Activated CD8-positive, alpha-beta memory T cell treated with anti-CD3 and anti-CD28 coated beads for 1 hour (primary cell): ENCODE data around the gene BCAS3.
"Not testable (repeated sequence)": the region's sequence is repeated elsewhere in the genome, so short reads cannot be mapped to it uniquely, and the experiment has no call there.

ENCODE experiments used
- DNase-seq, 2 donors: peaks; one replicate each; pipeline ENCODE4 v3.0.0-alpha.2; 2020; ENCODE audit warnings: low read depth in 1 of 2; ENCODE audit errors: extremely low read depth in 1 of 2

Gene BCAS3

DNA sequence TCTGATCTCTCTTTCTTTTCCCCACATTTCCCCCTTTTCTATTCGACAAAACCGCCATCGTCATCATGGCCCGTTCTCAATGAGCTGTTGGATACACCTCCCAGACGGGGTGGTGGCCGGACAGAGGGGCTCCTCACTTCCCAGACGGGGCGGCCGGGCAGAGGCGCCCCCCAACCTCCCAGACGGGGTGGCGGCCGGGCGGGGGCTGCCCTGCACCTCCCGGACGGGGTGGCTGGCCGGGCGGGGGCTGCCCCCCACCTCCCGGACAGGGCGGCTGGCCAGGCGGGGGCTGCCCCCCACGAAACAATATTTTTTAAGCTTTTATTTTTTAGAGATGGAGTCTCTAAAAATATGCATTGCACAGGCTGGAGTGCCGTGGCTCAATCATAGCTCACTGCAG lies 299.2 kb downstream of the BCAS3 start:
- not testable (repeated sequence) for DNase-seq

DNA sequence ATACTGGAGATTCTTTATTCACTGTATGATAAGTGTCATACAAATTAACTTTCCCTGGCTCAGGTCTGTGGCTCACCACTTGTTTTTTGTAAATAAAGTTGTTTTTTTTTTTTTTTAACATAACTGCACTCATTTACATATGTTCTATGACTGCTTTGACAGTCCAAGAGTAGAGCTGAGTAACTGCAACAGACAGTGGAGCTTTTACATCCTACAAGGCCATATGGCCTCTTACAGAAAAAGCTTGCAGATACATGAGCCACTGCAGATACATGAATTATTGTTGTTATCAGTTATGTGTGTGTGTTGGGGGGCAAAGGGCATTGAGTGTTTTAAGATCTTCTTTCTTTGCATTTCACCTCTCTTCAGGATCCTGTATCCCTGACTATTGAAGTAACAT lies 311.7 kb downstream of the BCAS3 start:
- DNase-seq: no peak

DNA sequence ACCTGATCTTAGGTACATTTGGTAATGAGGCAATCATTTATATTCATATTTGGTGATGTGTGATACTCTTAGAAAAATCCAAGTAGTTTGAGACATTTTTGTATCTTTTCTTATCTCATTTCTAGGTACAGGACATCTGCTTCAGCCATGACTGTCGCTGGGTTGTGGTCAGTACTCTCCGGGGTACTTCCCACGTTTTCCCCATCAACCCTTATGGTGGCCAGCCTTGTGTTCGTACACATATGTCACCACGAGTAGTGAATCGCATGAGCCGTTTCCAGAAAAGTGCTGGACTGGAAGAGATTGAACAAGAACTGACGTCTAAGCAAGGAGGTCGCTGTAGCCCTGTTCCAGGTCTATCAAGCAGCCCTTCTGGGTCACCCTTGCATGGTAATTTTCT lies 312.2 kb downstream of the BCAS3 start:
- no peak for DNase-seq

DNA sequence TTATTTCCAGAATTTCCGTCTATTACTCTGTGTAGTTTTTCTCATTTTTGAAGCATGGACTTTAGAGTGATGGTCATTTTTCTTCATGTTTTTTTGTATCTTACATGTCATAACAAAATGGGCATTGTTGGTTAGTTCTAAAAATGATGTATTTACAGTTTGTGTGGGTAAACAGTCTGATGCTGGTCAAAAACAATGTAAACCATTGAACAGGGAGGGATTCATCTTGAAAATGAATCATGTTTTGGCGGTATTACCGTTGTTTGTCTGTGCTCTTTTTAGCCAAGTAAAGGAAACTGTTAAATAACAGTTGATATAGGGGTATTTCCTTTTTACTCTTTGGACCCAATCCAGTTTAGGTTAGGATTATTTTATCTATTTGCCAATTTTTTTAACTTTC lies 315.8 kb downstream of the BCAS3 start:
- DNase-seq: no peak

DNA sequence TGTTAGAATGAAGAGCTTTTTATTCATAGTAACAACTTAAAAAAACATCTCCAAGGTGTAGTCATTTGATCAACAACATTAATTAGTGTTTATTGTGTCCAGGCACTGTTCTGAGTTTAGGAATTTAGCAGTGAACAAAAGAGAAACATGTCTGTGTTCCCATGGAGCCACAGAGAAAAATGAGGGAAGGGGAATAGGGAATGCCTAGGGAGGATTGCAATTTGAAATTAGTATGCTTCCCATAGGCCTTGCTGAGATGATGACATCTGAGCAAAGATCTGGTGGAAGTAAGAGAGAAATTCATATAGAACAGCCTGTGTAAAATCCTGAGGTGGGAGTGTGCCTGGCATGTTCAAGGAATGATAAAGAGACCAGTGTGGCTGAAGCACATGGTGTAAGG lies 318.0 kb downstream of the BCAS3 start:
- no peak for DNase-seq

DNA sequence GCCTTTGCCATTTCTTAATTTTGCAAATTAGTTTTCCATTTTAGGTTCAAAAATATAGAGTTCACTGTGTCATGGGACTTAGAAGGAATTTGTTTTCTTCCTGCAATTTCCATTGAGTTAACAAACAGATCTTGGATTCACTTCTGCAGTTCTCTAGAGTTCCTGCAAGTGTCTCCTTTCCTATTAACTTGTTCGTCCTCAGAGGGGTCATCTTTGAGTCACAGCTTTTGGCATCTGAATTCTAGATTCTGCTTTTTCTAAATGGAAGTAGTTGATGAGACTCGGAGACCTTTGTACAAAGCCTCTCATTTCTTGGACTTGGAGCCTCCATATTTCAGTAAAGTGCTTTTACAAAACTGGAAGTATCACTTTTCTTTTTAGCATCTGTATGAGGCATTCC lies 323.3 kb downstream of the BCAS3 start:
- no peak for DNase-seq

DNA sequence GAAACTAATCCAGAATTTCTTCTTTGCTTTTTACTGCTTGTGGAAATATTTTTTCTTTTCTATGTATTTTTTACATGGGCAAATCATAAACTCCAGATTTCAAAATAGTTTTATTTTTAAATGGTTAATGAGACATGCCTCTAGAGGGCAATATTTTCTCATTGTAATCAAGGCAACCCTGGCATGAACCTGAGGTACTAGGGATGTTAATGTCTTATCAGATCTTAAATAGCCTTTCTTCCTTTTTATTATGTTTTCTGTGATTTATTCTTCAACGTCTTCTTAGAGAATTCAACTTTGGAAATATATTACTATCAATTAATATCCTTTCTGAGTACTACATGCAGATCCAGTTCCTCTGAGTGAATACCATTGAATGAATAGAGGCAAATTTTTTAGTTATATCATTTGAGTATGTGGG lies 324.7 kb downstream of the BCAS3 start:
- DNase-seq: no peak

DNA sequence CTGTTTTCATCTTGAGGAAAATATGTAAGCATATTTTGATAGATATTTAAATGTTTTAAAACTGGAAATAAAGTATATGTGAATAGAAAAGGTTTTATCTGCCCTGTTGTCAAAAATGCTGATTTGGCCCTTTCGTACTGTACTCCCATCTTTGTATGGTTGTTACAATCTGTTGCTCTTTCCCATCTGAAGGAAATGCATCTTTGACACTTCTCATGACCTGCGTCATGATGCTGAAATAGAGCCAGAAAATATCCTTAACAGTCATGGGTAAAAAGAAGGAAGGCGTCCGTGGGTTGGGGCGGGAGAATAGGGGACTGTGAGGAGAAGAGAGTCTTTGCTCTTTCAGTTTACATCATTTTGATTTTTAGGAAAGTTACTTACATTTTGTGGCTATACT lies 327.7 kb downstream of the BCAS3 start:
- no peak for DNase-seq

DNA sequence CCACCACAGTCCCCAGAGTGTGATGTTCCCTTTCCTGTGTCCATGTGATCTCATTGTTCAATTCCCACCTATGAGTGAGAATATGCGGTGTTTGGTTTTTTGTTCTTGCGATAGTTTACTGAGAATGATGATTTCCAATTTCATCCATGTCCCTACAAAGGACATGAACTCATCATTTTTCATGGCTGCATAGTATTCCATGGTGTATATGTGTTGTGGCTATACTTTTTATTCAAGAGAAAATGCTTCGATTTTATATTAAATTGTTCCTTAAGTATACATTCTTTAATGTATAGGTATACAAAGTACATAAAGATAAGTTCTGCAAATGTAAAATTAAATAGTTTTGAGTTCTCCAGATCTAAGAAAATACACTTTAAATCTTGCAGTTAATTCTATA lies 328.3 kb downstream of the BCAS3 start:
- DNase-seq: not testable (repeated sequence)

DNA sequence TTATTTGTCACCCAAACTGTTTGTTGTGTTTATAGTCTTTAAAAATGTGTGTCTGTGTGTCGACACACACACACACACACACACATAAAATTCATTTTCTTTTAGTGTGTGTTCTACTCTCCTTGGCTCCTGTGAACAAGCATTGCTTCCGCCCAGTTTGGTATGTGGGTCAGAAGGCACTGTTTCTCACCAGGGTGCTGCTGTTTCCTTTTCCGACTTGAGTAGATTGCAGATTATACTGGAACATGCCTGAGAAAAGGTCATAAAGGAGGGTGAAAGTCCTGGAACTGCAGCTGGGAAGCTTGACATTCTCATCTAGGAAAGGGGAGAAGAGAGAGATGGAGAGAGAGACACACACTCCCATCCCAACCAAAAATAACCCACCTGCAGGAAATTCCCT lies 330.3 kb downstream of the BCAS3 start:
- no peak for DNase-seq

DNA sequence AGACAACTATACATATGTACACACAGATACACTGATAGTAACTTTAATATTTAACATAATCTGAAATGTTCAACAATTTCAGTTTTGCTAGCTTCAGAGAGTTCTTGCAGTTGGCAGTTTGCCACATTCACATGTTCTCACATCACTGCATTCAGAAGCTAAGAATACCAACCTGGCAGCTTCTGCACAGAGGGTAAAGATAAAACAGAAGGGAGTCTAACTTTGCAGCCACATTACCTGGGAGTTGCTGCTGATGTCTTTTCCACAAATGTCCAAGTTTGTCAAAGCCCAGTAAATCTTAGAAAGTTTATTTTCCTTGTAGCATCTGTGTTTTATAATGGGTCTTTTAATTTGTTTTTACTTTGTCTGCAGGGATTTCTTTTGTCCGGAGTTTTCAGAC lies 332.0 kb downstream of the BCAS3 start:
- no peak for DNase-seq

DNA sequence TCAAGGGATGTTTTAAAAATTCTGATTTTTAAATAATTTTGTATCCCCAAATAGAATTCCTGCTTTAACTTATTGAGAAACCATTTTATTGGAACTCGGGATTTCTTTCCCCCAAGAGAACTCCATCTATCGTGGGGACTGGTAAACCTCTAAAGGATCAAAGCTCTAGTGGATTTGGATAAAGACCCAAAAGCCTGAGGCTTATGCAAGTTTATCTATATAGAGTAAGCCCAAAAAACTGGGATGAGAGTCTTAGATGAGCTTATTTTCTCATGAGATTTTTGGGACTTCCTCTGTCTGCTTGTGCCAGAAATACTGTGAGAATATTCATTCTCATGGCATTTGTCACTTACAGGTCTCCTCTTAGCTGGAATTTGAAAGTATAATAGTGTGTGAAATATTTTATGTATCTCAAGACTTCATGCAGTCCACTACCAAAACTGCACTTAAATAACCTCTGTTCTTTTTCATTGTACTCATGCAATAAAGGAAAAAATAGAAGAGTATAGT lies 333.1 kb downstream of the BCAS3 start:
- no peak for DNase-seq

DNA sequence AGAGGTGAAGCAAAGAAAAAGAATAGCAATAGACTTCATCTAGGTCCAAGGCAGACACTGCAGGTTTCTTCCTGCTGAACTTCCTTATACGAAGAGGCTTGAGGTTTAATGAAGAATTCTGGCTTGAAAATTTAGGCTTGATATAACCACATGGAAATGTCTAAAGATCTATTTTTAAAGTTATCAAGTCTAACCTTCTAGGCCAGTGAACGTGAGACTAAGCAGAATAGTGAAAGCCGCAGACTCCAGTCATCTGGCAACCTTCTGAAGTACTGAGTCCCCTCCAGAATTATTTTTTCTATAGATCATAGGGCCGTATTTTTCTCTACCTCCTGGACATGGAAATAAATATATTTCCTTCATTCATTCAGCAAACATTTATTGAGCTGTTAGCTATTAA lies 333.6 kb downstream of the BCAS3 start:
- no peak for DNase-seq

DNA sequence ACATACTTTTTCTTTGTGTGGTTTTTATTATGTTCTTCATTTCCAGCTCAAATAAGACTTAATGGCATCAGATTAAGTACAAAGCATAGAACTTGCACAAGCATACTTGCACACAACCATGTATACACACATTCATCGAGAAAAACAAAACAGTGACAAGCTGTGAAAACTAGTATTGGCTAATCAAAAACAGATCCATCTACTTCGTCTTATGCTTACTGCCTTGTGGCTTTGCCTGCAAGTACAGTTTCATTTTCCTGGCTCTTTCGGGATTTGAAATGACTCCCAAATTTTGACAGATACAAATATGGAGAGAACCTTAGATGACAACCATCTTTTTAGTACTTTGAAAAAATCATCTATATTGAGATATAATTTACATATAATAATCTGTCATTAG lies 338.3 kb downstream of the BCAS3 start:
- no peak for DNase-seq

DNA sequence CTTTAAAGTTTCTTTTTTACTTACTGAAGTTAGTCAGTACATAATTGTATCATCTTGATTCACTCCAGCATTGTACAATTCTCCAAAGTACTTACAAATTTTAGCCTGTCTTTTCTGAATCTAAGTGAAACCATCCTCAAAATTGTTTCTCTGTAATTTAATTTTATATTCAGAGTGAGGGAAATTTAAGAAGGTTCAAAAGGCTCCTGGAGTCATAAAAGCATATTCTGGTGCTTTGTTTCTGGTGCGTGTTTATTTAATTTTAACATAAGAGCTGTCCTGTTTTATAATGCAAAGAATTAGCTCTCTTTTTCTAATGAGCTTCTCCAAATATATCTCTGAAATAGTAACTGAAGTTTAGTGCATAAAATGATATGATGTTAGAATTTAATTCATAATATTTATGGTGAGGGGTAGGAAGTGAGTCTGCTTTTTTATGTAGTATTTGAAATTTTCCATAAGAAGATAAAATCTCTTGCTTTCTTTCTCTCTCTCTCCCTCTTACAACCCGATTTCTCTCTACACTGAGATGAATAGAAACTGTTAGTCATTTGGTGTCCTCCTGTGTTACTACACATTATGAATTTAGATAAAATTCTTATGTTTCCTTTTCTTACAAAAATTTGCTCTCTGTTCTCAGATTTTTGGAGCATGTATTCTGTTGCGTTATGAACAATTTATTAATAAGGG lies 339.8 kb downstream of the BCAS3 start:
- no peak for DNase-seq

DNA sequence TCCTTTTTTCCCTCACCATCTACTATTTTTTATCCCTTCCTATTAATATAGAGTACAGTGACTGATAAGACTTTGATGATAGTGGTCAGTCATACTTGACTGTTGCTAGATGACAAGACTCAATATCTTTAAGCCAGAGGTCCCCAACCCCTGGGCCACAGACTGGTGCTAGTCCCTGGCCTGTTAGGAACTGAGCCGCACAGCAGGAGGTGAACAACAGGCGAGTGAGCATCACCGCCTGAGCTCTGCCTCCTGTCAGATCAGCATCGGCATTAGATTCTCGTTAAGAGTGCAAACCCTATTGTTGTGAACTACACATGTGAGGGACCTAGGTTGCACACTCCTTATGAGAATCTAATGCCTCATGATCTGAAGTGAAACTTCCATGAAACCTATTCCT lies 341.3 kb downstream of the BCAS3 start:
- DNase-seq: no peak

DNA sequence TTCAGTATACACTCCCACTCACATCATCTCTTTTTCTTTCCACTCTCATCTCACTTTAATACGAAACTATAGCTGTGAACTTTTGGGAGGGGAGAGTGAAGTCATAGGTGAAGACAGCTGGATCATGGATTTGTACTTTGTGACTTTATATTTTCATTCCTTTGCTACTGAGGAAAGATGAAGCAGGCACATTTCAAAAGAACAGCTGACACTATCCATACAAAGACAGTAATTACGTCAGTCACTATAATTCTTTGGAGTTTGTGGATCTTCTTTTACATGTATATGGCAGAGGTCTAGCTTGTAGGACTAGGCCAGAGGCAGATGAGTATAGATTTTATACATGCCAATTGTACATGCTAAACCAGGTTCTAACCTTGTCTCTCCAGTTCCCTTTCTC lies 346.3 kb downstream of the BCAS3 start:
- DNase-seq: no peak

DNA sequence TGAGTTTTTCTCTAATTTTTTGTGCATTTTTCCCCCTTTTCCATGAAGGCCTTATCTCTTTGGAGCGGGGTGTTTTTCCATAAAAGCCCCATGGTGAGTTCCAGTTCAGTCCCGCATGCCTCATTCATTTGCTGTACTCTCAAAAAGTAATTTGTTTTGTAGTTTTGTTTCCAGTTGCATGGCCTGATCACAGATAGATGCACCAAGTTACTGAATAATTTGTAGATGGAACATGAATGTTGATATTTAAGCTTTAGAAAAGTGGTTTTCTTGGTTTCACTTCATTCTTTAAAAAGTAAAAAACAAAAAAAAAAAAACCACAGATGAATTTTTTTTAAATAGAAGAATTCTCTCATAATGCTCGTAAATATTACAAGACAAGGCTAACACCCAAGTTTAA lies 349.2 kb downstream of the BCAS3 start:
- no peak for DNase-seq

DNA sequence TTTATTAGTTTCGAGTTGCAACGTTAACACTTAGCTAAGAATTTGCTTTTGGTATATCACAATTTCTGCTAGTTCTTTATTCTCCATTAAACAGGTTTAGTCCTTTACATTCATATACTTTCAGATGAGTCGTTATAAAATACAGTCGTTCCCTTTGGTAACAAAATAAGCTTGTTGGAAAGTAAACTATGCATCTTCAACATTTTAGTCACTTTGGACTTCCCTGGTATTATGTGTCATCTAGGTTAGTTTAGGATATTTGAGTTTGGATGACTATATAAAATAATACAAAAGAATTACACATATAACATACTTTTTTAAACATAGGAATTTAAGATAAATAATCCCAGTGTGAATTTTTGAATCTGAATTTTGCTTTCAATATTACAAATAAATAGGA lies 351.5 kb downstream of the BCAS3 start:
- no peak for DNase-seq

DNA sequence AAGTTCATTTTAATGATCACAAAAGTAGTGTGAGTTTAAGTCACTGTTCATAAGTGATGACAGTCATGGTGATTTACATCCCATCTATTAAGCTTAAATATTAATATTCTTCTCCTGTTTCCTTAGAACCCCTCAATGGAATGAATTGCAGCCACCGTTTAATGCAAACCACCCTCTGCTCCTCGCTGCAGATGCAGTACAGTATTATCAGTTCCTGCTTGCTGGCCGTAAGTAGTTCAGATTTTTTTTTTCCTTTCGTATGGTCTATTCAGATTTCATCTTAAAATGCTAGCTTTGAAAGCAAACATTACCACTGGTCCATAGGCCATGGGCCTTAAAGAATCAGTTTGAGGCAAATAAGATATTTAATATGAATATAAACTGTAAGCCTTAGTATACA lies 363.0 kb downstream of the BCAS3 start:
- DNase-seq: no peak

DNA sequence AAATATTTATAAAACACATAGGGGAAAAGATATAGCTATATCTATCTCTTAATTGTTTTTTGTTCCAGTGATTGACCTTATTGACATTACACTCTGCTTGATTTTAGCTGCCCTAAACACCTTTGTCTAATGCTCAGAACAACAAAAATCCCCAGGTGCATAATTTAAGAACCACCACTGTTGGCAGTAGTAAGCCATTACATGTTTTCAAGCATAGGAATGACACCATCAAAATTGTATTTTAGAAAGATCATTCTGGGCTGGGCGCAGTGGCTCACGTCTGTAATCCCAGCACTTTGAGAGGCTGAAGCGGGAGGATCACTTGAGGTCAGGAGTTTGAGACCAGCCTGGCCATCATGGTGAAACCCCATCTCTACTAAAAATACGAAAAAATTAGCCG lies 364.7 kb downstream of the BCAS3 start:
- DNase-seq: not testable (repeated sequence)

DNA sequence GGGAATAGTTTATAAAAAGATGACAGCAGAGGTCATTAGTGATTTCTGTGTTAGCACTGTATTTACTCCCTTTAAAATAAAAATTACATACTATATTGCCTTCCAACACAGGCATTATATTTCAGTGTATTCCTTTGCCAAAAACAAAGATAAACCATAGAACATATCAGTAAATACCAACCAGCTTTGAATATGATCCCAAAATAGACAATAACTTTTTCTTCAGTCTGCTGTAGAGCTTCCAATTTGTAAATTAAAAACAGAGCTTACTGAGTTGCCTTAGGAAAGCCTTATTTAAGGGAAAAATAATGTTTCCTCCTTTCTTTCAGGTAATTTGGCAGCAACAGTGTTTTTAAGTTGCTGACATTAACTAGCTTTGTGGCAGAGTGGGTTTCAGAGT lies 369.9 kb downstream of the BCAS3 start:
- no peak for DNase-seq
